ENCODE measurements around the gene CGB8.

CGB8 gene

DNA sequence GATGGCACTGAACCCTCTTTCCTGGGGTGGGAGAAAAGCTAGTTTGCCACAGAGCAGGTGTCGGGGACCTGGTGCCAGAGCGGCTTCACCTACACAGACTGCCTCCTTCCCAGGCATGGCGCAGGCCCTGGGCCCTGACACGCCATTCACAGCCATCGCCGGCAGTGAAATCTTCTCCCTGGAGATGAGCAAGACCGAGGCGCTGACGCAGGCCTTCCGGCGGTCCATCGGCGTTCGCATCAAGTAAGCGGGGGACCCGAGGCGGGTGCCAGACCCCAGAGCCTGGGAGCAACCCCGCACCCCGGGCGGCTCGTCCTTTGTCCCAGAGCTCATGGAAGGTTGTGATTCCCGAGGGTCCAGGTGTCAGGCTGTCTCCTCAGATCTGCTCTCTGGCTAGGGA lies 42.0 kb downstream of the CGB8 start:
- TF ChIP-seq, protein P1, sequence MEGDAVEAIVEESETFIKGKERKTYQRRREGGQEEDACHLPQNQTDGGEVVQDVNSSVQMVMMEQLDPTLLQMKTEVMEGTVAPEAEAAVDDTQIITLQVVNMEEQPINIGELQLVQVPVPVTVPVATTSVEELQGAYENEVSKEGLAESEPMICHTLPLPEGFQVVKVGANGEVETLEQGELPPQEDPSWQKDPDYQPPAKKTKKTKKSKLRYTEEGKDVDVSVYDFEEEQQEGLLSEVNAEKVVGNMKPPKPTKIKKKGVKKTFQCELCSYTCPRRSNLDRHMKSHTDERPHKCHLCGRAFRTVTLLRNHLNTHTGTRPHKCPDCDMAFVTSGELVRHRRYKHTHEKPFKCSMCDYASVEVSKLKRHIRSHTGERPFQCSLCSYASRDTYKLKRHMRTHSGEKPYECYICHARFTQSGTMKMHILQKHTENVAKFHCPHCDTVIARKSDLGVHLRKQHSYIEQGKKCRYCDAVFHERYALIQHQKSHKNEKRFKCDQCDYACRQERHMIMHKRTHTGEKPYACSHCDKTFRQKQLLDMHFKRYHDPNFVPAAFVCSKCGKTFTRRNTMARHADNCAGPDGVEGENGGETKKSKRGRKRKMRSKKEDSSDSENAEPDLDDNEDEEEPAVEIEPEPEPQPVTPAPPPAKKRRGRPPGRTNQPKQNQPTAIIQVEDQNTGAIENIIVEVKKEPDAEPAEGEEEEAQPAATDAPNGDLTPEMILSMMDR (conservative IDR thresholded peaks at IDR 0.05), result no peak
- TF ChIP-seq ZFX (IDR thresholded peaks at IDR 0.05), result no peak
- H3K27ac ChIP-seq, result no peak overlapping the region

DNA sequence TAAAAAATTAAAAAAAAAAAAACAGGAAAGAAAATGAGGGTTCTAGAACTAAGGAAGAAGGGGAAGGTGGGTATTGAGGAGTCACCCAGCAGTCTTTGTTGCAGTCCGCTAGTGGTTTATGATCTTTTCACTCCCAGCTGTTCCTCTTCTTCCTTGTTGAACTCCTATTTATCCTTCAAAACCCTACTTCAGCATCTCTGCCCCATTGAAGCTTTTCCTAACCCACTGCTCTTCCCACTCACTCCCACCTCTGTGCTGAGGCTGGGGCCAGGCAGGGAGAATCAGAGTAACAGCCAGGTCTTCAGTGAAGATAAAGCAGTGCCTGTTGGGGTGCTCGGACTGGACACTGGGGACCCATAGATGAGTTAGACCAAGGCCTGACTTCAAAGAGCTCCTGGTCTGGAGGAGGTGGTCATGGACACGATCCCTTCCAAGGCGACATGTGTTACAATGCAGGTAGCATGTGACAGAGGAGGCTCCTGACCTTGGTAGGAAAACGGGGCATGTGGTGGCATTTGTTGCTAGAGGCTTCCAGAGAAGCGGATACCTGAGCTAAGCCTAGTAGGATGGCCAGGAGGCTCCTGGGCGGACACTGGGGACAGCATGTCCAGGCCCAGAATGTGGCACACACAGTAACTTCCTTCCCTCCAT lies 43.8 kb downstream of the CGB8 start:
- TF ChIP-seq, protein P1 (conservative IDR thresholded peaks at IDR 0.05), result no peak
- no peak for TF ChIP-seq ZFX (IDR thresholded peaks at IDR 0.05)
- no peak overlapping the region for H3K27ac ChIP-seq

DNA sequence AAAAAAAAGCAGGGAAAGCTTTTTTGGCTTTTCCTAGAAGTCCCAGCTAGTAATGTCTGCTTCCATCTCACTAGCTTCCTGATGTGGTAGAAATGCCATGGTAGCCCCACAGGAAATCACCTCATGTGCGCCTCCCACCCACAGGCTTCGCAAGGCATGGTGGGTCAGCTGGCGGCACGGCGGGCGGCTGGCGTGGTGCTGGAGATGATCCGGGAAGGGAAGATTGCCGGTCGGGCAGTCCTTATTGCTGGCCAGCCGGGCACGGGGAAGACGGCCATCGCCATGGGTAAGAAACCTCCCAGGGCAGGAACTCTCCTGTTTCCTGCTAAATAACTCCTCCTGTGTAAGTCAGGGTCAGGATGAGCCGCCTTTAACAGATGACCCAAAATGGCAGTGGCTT lies 44.8 kb downstream of the CGB8 start:
- no peak overlapping the region for H3K27ac ChIP-seq
- no peak for TF ChIP-seq ZFX (IDR thresholded peaks at IDR 0.05)
- TF ChIP-seq, protein P1 (conservative IDR thresholded peaks at IDR 0.05), result no peak

DNA sequence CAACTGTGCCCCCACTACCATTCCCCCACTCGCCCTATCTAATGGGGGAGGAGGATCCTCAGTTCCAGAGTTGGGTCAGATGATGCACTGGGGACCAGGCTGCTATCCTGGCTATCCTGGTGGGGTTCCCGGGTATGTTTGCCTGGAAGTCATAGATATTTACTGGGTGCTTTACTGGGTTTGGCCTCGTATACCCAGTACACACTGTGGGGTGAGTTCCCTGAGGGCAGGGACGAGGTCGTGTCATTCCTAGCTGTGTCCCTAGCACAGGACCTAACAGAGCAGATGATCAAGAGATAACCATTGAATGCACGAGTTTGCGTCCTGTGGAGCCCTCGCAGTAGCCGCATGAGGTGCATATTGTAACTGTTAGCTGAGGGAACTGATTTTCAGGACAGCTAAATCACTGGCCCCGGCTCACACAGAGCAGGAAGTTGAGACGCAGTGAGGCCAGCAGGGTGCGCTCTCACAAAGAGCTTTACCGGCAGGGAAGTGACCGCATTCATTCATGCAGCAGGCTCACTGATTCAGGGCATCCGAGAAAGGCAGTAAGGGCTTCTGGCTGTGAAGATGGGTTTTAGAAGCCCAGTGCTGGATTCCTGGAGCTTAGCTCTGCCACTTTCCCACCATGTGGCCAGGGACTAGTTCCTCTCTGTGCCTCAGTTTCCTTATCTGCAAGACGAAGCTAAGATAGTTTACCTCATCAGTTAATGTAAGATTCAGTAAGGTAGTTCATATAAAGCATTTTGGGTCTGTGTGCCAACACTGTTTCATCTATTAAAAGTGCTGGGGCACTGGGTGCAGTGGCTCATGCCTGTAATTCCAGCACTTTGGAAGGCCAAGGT lies 49.2 kb downstream of the CGB8 start:
- TF ChIP-seq ZFX (IDR thresholded peaks at IDR 0.05), result no peak
- TF ChIP-seq, protein P1 (conservative IDR thresholded peaks at IDR 0.05), result peak; percentile 53
- no peak overlapping the region for H3K27ac ChIP-seq

DNA sequence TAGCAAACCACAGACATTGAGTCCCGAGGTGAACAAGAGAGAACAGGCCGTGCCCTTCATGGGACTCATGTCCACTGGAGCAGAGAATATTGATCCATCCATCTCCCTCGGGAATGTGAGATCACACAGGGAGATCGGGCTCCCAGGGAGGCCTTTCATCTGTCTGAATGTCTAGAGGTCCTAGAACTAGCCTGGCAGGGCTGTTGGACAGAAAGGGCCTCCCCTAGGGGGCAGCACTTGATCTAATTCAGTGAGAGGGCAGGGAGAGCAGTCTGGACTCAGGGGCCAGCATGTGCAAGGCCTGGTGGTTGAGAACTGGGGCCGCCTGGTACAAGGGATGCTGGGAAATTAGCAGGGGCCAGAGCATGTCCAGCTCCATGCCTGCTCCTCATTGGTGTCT lies 50.9 kb downstream of the CGB8 start:
- TF ChIP-seq, protein P1 (conservative IDR thresholded peaks at IDR 0.05), result peak; percentile 51
- TF ChIP-seq ZFX (IDR thresholded peaks at IDR 0.05), result no peak
- H3K27ac ChIP-seq, result no peak overlapping the region

All from C4-2B (cell line).